Left renal pelvis (tissue), 4 donors: ENCODE measurements around the gene KRTAP4-4. TPM values are rescaled to one million over a fixed set of nuclear protein-coding genes. Genes with fewer than 3 reads are reported as not detected.

Experiments
- DNase-seq, 4 donors: peaks; one replicate each; pipeline ENCODE4 v3.0.0-alpha.2; 2013; ENCODE audit warnings: low read depth in 4 of 4, low spot score in 3 of 4
- polyA plus RNA-seq, 4 donors: library from polyadenylated mRNA; unstranded; fragments of 120-200 nt; gene quantifications; one replicate each; pipeline ENCODE4 v1.2.1, GENCODE V29; 2013; ENCODE audit not compliant: insufficient read length in 4 of 4

Gene KRTAP4-4
- polyA plus RNA-seq, 4 donors: not detected

GRCh38 chr17:41116297-41116696, 44.3 kb downstream of the KRTAP4-4 start:
- no peak for DNase-seq

GRCh38 chr17:41111151-41111885, 49.2 kb downstream of the KRTAP4-4 start:
- DNase-seq: no peak

Other genes with a start within 250 kb of the KRTAP4-4 start
- gene KRT23, start 223.1 kb downstream of the KRTAP4-4 start, polyA plus RNA-seq: 1 to 10 TPM in 2 of 4 donors, under 1 TPM in 2; 0.52 to 2.1 (median 1.0) TPM
- gene KRT39, start 193.8 kb downstream of the KRTAP4-4 start, polyA plus RNA-seq: not detected
- gene KRT40, start 176.4 kb downstream of the KRTAP4-4 start, polyA plus RNA-seq: under 1 TPM in 1 of 4 donors, not detected in 3; 0.07 TPM
- gene KRTAP3-3, start 166.6 kb downstream of the KRTAP4-4 start, polyA plus RNA-seq: not detected
- not detected for gene KRTAP3-2, start 160.8 kb downstream of the KRTAP4-4 start, polyA plus RNA-seq
- gene KRTAP3-1, start 151.6 kb downstream of the KRTAP4-4 start, polyA plus RNA-seq: not detected
- gene KRTAP1-5, start 133.5 kb downstream of the KRTAP4-4 start, polyA plus RNA-seq: not detected
- not detected for gene KRTAP1-4, start 130.6 kb downstream of the KRTAP4-4 start, polyA plus RNA-seq
- gene KRTAP1-3, start 125.9 kb downstream of the KRTAP4-4 start, polyA plus RNA-seq: not detected
- not detected for gene KRTAP1-1, start 119.3 kb downstream of the KRTAP4-4 start, polyA plus RNA-seq
- gene KRTAP2-1, start 113.4 kb downstream of the KRTAP4-4 start, polyA plus RNA-seq: not detected
- not detected for gene KRTAP2-2, start 105.5 kb downstream of the KRTAP4-4 start, polyA plus RNA-seq
- gene KRTAP2-3, start 100.6 kb downstream of the KRTAP4-4 start, polyA plus RNA-seq: not detected
- not detected for gene KRTAP2-4, start 94.9 kb downstream of the KRTAP4-4 start, polyA plus RNA-seq
- not detected for gene KRTAP4-7, start 76.6 kb downstream of the KRTAP4-4 start, polyA plus RNA-seq
- gene KRTAP4-8, start 62.6 kb downstream of the KRTAP4-4 start, polyA plus RNA-seq: not detected
- gene KRTAP4-16, start 58.5 kb downstream of the KRTAP4-4 start, polyA plus RNA-seq: not detected
- gene KRTAP4-9, start 55.4 kb downstream of the KRTAP4-4 start, polyA plus RNA-seq: not detected
- not detected for gene KRTAP4-11, start 42.4 kb downstream of the KRTAP4-4 start, polyA plus RNA-seq
- not detected for gene KRTAP4-12, start 36.6 kb downstream of the KRTAP4-4 start, polyA plus RNA-seq
- not detected for gene KRTAP4-6, start 20.2 kb downstream of the KRTAP4-4 start, polyA plus RNA-seq
- gene KRTAP4-5, start 10.9 kb downstream of the KRTAP4-4 start, polyA plus RNA-seq: not detected
- not detected for gene KRTAP4-3, start 7.5 kb upstream of the KRTAP4-4 start, polyA plus RNA-seq
- gene KRTAP4-2, start 17.5 kb upstream of the KRTAP4-4 start, polyA plus RNA-seq: not detected
- not detected for gene KRTAP4-1, start 24.2 kb upstream of the KRTAP4-4 start, polyA plus RNA-seq
- gene KRTAP9-1, start 29.1 kb upstream of the KRTAP4-4 start, polyA plus RNA-seq: not detected
- gene KRTAP9-2, start 65.9 kb upstream of the KRTAP4-4 start, polyA plus RNA-seq: not detected
- gene KRTAP9-3, start 71.7 kb upstream of the KRTAP4-4 start, polyA plus RNA-seq: not detected
- not detected for gene KRTAP9-8, start 77.3 kb upstream of the KRTAP4-4 start, polyA plus RNA-seq
- not detected for gene KRTAP9-4, start 88.9 kb upstream of the KRTAP4-4 start, polyA plus RNA-seq
- not detected for gene KRTAP9-9, start 94.6 kb upstream of the KRTAP4-4 start, polyA plus RNA-seq
- gene KRTAP9-6, start 104.6 kb upstream of the KRTAP4-4 start, polyA plus RNA-seq: not detected
- gene KRTAP9-7, start 115.0 kb upstream of the KRTAP4-4 start, polyA plus RNA-seq: not detected
- gene KRTAP29-1, start 142.1 kb upstream of the KRTAP4-4 start, polyA plus RNA-seq: not detected
- gene KRTAP16-1, start 148.6 kb upstream of the KRTAP4-4 start, polyA plus RNA-seq: not detected
- gene KRTAP17-1, start 155.0 kb upstream of the KRTAP4-4 start, polyA plus RNA-seq: not detected
- gene KRT33A, start 190.1 kb upstream of the KRTAP4-4 start, polyA plus RNA-seq: not detected
- not detected for gene KRT33B, start 209.1 kb upstream of the KRTAP4-4 start, polyA plus RNA-seq
- gene KRT34, start 221.6 kb upstream of the KRTAP4-4 start, polyA plus RNA-seq: not detected
- under 1 TPM in 1 of 4 donors, not detected in 3; 0.08 TPM for gene KRT31, start 236.9 kb upstream of the KRTAP4-4 start, polyA plus RNA-seq